HG03575 (cell line): ENCODE measurements around the gene AKAP6.

Experiments
- ATAC-seq: cut with Tn5 transposase; IDR thresholded peaks from one replicate; pipeline ENCODE4 v1.9.1; 2021; ENCODE audit not compliant: unreplicated experiment, insufficient number of reproducible peaks, low FRiP score; ENCODE audit errors: extremely low read depth

AKAP6 gene, protein sequence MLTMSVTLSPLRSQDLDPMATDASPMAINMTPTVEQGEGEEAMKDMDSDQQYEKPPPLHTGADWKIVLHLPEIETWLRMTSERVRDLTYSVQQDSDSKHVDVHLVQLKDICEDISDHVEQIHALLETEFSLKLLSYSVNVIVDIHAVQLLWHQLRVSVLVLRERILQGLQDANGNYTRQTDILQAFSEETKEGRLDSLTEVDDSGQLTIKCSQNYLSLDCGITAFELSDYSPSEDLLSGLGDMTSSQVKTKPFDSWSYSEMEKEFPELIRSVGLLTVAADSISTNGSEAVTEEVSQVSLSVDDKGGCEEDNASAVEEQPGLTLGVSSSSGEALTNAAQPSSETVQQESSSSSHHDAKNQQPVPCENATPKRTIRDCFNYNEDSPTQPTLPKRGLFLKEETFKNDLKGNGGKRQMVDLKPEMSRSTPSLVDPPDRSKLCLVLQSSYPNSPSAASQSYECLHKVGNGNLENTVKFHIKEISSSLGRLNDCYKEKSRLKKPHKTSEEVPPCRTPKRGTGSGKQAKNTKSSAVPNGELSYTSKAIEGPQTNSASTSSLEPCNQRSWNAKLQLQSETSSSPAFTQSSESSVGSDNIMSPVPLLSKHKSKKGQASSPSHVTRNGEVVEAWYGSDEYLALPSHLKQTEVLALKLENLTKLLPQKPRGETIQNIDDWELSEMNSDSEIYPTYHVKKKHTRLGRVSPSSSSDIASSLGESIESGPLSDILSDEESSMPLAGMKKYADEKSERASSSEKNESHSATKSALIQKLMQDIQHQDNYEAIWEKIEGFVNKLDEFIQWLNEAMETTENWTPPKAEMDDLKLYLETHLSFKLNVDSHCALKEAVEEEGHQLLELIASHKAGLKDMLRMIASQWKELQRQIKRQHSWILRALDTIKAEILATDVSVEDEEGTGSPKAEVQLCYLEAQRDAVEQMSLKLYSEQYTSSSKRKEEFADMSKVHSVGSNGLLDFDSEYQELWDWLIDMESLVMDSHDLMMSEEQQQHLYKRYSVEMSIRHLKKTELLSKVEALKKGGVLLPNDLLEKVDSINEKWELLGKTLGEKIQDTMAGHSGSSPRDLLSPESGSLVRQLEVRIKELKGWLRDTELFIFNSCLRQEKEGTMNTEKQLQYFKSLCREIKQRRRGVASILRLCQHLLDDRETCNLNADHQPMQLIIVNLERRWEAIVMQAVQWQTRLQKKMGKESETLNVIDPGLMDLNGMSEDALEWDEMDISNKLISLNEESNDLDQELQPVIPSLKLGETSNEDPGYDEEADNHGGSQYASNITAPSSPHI (N-terminal part only)

DNA sequence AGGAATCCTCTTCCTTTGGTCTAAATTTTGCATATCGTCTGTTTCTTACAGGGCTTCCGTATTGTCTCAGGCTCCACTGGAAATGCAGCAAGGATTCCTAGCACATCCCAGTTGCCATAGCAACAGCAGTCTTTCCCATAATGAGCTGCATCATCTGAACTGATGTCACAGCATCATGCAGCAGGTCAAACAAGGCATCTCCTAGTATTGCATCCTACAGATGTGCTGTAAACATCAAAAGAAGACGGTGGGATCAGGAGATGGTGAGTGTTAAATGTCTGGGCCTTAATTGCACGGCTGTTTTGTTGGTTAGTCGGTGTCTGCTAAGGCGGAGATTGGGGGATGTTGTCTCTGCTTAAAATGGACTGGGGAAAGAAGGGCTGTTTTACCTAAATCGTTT lies at the start of gene AKAP6:
TSS of gene AKAP6 (plus strand) at position 153 of the 400 bp plus-strand sequence. CDS start 104,196 bp downstream, outside the sequence.
- ATAC-seq = no peak

DNA sequence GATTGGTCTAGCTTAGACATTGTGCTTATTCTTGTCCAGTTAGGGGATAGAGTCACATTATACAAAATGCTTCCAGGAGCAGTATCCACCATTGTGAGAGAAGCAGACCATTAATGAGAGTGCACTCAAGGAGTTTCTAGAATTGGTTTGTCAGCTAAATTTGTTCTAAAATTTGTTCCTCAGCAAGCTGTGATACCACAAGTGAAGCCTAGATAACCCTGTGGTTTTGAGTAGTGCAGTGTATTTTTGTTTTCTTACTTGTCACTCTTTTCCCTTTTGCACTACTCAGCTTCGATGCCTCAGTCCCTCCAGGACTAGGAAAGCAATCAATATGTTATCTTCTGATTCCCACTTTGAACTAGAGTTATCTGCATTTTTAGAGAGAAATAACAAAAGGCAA lies 42.5 kb upstream of the AKAP6 start:
- no peak for ATAC-seq

DNA sequence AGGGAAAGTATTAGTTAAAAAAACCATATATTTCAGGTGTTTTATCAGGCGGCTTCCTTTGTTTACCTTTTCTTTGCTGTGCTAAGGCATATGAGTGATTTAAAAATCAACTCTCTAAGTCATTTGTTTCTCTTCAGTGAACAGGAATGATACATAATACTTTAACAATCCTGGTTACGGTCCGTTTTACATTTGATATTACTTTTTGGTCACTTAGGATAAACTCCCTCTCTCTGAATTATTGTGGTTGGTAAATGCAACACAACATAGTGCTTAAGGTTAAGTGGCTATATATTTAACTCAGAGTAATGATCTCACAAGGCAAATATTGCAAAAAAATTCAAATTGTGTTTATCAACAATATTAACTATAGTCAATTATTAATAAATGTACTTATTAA lies 32.7 kb upstream of the AKAP6 start:
- ATAC-seq = no peak

DNA sequence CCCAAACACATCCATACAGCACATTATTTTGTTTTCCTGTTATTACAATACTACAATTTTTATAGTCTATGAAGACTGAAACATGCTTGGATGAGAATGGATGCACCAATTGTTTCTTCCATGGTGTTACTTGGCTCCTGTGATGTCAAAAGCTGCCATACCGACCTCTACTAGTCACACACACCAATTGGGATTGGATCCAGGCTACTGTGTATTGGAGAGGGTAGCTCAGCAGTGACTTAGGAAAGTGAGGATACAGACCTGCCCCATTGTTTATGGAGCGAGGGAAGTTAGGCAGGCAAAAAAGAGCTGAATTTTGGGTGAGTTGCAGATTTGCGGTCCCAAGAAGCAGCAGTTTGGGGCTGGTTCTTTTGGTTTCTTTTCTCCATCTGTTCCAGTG lies 30.8 kb upstream of the AKAP6 start:
- no peak for ATAC-seq

DNA sequence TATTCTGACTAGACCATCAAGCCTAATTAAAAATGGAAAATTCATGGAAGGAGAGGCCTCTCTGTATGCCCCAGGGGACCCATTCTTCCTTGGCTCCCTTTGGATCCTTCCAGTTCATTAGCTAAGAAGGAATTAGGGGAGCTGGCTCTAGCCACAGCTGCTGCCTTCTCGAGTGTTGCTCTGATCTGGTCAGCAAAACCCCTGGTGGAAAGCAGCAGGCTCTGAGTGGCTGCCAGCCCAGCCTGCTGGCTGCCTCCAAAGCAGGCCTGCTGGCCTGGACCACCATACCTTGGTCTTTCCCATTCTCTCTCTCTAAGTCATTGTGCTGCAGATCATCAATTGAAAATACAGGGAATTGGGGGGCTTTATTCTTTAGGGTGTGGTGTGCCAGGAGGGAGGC lies 29.0 kb upstream of the AKAP6 start:
- no peak for ATAC-seq

DNA sequence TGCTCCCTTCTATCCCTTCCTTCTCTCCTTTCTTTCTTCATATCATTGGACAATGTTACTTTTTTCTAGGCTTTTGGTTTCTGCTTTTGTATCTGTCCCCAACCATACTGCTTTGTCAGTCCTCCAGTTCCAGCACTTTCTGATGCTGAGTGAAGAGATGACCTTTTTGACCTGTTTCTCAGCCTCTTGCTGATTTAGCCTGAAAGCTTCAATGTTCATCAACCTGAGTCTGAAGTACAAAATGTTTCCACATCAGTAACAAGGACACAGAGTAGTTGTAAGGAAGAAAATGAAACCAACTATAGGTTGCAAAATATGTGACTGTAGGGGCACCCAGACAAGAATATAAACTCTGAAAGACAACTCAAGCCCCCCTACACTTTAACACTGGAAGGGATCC lies 25.2 kb upstream of the AKAP6 start:
- ATAC-seq = no peak

DNA sequence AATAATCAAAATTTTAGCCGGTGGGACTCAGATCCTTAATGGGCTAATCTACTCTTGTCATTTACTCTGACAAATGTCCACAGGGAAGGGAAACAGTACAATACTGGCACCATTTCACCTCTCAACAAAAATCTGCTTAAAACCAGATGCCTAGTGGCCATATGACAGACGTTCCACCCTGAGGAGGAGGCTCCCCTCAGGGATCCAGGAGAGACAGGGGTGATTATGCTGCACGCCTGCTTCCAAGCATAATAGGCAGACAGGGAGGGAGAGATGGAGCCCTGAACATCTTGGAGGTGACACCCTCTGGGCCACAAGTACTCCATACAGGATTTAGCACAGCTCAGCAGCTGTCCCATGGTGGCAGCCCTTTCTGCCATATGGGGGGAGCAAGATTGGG lies 24.8 kb upstream of the AKAP6 start:
- no peak for ATAC-seq

DNA sequence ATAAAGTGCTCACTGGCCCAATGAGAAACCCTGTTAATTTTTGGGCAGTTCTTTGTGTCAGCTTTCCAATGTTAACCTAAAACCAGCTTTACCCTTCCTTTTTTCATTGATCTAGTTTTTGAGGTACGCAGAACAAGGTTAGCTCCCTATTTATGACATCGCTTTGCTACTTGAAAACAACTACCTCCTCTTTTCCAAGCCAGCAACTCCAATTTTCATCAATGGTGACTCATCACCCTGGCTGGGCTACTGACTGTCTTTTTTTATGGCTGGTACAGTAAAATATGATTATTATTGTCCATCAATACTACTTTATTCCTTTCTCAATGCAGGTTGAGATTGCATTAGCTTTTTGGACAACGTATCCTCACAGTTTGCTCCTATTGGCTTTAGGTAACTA lies 22.5 kb upstream of the AKAP6 start:
- no peak for ATAC-seq

DNA sequence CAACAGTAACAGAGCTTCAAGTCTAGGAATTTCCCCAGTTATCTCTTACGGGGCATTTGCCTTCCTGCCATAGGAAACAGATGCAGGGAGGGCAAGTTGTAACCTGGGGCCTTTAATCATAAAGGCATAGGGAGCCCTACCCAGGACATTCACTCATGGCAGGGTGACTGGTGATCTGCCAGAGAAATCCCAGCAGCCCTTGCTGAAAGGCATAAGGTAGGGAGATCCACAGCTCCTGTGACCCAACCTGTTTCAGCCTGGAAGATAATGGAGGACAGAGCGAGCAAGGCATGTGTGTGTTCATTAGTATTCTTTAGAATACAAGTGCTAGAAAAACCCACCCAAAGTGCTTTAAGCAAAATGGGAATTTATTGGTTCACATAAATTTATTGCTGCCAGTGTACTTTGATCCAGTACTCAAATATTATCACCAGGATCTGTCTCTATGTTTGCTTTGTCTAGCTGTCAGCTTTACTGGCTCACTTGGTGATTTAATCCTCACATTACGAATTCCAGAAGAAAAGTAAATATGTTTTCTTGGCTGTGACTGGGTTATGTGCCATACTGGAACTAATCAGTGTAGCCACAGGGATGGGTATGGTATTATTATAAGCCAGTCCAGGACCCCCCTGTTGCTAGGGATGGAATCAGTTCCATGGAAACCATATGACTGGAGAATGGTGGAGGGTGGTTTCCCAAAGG lies 21.1 kb upstream of the AKAP6 start:
- no peak for ATAC-seq

DNA sequence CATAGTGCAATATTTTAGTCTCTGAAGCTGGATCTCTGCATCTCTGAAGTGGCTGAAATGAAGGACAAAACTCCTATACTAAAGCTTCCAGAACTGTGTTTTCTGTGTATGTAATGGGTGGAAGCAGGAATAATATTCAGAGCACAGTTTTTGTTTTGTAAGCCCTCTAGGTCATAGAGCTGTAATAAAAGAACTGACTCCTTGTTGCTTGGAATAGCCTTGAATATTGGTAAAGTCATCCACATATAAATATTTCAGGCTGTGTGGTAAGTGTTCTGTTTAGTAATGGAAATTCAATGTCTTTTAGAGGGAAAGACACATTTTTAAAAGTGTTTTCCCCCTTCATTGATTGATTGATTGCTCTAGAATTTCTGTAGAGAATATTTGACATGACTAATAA lies 18.2 kb upstream of the AKAP6 start:
- ATAC-seq = no peak

DNA sequence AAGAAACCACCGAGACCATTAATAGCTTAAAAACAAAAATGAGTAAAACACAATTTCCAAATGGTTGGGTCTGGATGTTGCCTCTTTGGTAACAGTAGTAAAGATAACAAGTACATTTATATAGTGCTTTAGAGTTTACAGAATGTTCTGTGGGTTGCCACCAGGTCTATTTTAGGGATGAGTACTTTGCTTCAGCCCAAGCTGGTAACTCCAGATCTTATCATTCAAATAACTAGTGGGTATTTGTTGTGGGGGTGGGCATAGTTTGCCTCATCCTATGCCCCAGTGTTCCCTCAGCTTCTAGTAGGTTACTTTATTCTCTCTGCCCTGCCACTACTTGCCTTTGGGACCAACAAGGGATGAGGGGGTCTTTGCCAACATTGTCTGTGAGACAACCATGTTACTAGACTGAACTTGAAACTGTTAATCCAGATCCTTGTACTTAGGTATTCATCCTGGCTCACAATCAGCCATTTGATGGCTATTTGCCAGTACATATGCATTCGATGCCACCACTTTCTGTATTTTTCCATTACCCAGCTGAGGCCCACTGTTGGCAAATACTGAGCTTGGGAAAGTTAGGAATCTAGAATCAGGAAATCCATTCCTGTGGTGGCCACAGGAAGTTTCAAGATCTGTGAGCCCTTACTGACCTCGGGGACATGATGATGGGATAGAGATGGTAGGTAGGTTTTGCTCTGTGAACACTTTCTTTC lies 17.6 kb upstream of the AKAP6 start:
- no peak for ATAC-seq

DNA sequence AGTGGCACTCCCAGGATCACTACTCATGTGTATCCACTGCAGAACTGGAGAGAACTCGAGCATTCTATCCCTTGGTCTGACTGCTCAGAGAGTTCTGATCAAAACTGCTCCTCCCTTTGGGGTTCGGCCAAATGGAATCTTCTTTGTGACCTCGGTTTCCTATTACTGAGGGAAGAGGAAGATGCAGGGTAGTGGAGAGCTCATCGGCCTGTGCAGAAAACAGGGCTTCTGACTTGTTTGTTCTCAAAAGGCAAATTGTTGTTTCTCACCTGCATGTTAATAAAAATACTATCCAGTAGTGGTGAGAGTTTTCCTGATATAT lies 17.1 kb upstream of the AKAP6 start:
- ATAC-seq = no peak

DNA sequence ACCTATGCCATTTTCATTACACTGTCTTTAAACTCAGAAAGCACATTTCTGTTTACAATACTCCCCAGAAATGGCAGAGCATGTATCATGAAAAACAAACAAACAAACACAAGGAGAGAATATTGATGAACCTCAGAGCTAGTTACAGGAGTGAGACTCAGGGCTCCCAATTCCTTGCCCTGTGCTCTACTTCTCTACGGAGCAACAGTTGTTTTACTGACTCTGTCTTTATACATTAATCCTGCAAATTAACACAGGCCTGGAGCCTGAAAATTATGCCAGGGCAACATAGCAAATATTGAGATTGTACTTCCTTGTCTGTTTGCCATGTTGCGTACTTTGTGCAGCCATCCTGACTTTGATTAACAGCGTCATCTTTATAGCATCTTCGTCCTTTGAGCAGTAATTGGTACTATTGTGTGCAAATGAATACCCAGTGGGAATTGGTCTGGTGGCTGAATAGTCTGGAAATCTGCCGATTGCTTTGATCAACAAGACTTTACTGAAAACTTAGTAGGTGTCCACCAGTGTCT lies 15.2 kb upstream of the AKAP6 start:
- no peak for ATAC-seq

DNA sequence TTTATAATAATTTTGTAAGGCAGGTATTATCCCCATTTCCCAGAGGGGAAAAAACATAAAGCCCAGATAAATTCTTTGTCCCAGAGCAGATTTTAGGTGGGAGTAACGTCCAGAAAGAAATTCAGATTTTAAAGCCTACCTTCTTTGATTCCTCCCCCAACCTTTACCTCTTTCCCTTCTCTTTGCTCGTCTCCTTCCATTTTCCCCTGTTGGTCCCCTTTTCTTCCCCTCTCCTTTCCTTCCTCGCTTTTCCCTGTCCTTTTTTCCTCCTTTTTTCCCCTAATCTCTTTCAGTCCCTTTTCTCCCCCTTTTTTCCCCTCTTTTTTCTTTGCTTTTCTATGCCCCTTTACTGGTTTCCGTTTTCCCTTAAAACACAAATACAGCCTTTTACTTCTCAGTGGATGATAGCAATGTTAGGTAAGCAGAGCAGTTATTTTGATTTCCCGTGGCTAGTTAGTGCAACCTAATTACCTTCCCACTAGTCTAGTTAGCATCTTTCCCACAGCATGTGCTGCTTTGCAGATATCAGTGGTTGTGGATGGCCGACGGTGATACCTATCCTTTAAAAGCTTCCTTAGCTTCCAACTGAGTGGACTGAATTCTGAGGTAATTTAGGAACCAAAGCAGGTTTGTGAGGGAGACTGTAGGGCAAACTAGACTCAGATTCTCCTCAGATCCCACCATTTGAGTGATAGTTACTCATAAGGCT lies 10.9 kb upstream of the AKAP6 start:
- no peak for ATAC-seq

DNA sequence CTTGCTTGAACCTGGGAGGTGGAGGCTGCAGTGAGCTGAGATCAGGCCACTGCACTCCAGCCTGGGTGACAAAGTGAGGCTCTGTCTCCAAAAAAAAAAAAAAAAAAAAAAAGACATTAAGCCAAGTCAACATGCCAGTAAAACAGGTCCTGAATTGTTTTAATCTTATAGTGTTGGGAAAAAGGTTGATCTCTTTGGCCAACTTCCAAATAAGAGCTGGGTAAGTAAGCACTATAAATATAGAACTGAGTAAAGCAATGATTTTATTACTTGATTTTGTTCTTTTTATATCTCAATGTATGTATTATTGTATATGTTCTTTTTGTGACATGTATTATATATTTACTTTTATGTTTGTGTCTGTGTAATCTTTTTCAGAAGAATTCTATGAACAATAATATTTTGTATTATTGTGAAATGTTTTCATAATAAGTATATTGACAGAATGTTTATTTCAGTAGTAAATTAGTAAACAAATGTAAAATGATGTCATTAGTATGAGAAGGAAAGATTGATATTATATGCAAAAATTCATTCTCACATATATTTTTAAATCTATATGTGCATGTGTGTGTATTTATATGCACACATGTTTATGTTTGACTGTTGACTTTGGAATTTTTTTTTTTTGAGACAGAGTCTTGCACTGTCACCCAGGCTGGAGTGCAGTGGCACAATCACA lies 9.6 kb upstream of the AKAP6 start:
- no peak for ATAC-seq

DNA sequence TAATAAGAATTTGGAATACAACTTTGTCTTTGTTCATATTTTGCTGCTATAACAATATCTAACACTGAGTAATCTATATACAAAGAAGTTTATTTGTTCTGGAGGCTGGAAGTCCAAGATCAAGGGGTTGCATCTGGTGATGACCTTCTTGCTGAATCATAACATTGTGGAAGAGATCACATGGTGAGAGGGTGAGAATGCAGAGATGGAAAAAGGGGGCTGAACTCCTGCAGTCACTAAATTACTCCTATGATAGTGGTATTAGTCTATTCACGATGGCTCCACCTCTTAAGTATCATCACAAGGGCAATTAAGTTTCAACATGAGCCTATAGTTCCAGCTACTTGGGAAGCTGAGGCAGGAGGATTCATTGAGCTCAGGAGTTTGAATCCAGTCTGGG lies 4.5 kb upstream of the AKAP6 start:
- ATAC-seq = no peak
